H1 (cell line): ENCODE measurements around the gene FRMD4A.

Source experiments
- EP300 ChIP-seq, 2 experiments: IDR thresholded peaks; 1 replicate in 1 of 2; 2 replicates in 1 of 2; pipeline ENCODE4 v1.6.1; 2011 to 2012; ENCODE audit warnings: low read depth in 2 of 2, low read length in 2 of 2, mild to moderate bottlenecking in 2 of 2, borderline replicate concordance in 1 of 2, inconsistent platforms in 1 of 2, moderate library complexity in 1 of 2
- MAFK ChIP-seq: IDR thresholded peaks from 2 replicates; pipeline ENCODE4 v1.6.1; 2012; ENCODE audit warnings: low read depth, mild to moderate bottlenecking, improper control_type of control experiment, low read length
- RFX5 ChIP-seq: IDR thresholded peaks from 2 replicates; pipeline ENCODE4 v1.6.1; 2011; ENCODE audit warnings: low read depth, low read length, improper control_type of control experiment, borderline replicate concordance
- SAP30 ChIP-seq: fragments of 300-600 bp; sonication (generic); IDR thresholded peaks from 2 replicates; pipeline ENCODE4 v1.7.1; 2012; ENCODE audit warnings: low read length, moderate library complexity, mild to moderate bottlenecking, inconsistent platforms; ENCODE audit not compliant: insufficient read depth, insufficient replicate concordance
- TF ChIP-seq, protein P1 (sequence below), 3 experiments: IDR thresholded peaks; 1 replicate in 2 of 3; 2 replicates in 1 of 3; pipeline versions ENCODE4 v1.5.1 to v1.6.1; 2011; ENCODE audit warnings: low read length in 3 of 3, mild to moderate bottlenecking in 3 of 3, inconsistent platforms in 2 of 3, low read depth in 1 of 3, moderate library complexity in 1 of 3; ENCODE audit not compliant: insufficient read depth in 1 of 3; ENCODE audit errors: control extremely low read depth in 1 of 3
- TF ChIP-seq, protein P2 (sequence below): IDR thresholded peaks from 2 replicates; pipeline ENCODE4 v1.6.1; 2012; ENCODE audit warnings: inconsistent platforms

- TF ChIP-seq RFX5: no peak
- no peak for TF ChIP-seq MAFK
- TF ChIP-seq, protein P1, sequence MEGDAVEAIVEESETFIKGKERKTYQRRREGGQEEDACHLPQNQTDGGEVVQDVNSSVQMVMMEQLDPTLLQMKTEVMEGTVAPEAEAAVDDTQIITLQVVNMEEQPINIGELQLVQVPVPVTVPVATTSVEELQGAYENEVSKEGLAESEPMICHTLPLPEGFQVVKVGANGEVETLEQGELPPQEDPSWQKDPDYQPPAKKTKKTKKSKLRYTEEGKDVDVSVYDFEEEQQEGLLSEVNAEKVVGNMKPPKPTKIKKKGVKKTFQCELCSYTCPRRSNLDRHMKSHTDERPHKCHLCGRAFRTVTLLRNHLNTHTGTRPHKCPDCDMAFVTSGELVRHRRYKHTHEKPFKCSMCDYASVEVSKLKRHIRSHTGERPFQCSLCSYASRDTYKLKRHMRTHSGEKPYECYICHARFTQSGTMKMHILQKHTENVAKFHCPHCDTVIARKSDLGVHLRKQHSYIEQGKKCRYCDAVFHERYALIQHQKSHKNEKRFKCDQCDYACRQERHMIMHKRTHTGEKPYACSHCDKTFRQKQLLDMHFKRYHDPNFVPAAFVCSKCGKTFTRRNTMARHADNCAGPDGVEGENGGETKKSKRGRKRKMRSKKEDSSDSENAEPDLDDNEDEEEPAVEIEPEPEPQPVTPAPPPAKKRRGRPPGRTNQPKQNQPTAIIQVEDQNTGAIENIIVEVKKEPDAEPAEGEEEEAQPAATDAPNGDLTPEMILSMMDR (IDR thresholded peaks at IDR 0.05; ENCODE audit: control extremely low read depth in 1 of 3, insufficient read depth in 1 of 3, low read depth in 1 of 3, low read length in 3 of 3): no peak
- TF ChIP-seq SAP30: no peak
- TF ChIP-seq, protein P2, sequence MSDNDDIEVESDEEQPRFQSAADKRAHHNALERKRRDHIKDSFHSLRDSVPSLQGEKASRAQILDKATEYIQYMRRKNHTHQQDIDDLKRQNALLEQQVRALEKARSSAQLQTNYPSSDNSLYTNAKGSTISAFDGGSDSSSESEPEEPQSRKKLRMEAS: no peak
- no peak for TF ChIP-seq EP300 (IDR thresholded peaks at IDR 0.05; ENCODE audit: borderline replicate concordance in 1 of 2, low read depth in 2 of 2, low read length in 2 of 2)
Measured at GRCh38 chr10:13820119-13820963, 510.4 kb downstream of the FRMD4A start.
